Astrocyte (in vitro differentiated cells and primary cell): ENCODE data around the gene IFITM2.
"Not testable (repeated sequence)": the region's sequence is repeated elsewhere in the genome, so short reads cannot be mapped to it uniquely, and the experiment has no call there.

Source experiments
- CTCF ChIP-seq: IDR thresholded peaks from 2 replicates; pipeline ENCODE4 v1.5.1; 2011; ENCODE audit warnings: low read depth, mild to moderate bottlenecking, inconsistent platforms, low read length, moderate library complexity; ENCODE audit not compliant: insufficient read depth
- EZH2 ChIP-seq: IDR thresholded peaks from 2 replicates; pipeline ENCODE4 v1.6.1; 2012; ENCODE audit warnings: mild to moderate bottlenecking, low read length, inconsistent platforms; ENCODE audit not compliant: insufficient read depth

GRCh38 chr11:314554-314875 is 6.9 kb downstream of the IFITM2 start:
- not testable (repeated sequence) for TF ChIP-seq CTCF, EZH2
